Mucosa of descending colon (tissue), 3 donors: ENCODE results near the gene TARM1. TPM values are rescaled to one million over a fixed set of nuclear protein-coding genes. Genes with fewer than 3 reads are reported as not detected.

Source experiments
- ATAC-seq: fragments of 200-7000 bp; cut with Tn5 transposase; one replicate; pipeline ENCODE4 v1.9.1; 2020; ENCODE audit warnings: mild to moderate bottlenecking, moderate library complexity
- DNase-seq, 3 donors: peaks; one replicate each; pipeline ENCODE4 v3.0.0-alpha.2; 2020
- H3K36me3 ChIP-seq: fragments of 200-600 bp; one replicate; pipeline ENCODE4 v1.8.0; 2021; ENCODE audit warnings: low read depth, mild to moderate bottlenecking
- H3K4me1 ChIP-seq: fragments of 200-600 bp; one replicate; pipeline ENCODE4 v1.8.0; 2021; ENCODE audit warnings: low read depth, mild to moderate bottlenecking
- H3K4me3 ChIP-seq: fragments of 200-600 bp; one replicate; pipeline ENCODE4 v1.8.0; 2021; ENCODE audit warnings: mild to moderate bottlenecking
- H3K9me3 ChIP-seq: fragments of 200-600 bp; one replicate; pipeline ENCODE4 v1.8.0; 2021; ENCODE audit warnings: mild to moderate bottlenecking
- intact Hi-C, 2 donors: fragments of 100-400 bp; cut with DNase I in 1 of 2; cut with micrococcal nuclease in 1 of 2; formaldehyde crosslinking; loops; one replicate each; pipeline versions ENCODE4 v1.11.0 to v1.11.1; 2022; cut with DNase I, micrococcal nuclease
- total RNA-seq, 3 donors: library from RNA; stranded (reverse); fragmentation: NEBNext Ultra II Directional in 2 of 3; extraction: Animal tissue kit (Norgen Biotek cat#: 25700) in 2 of 3; gene quantifications; one replicate each; pipeline versions ENCODE4 v1.2.1 to v1.2.4, GENCODE V29; 2021 to 2023
- TF ChIP-seq, protein P1 (sequence below): fragments of 200-600 bp; IDR thresholded peaks from one replicate; pipeline ENCODE4 v1.8.0; 2022; ENCODE audit warnings: antibody characterized with exemption, mild to moderate bottlenecking
- donor health status: DM: no; HTN: no; CAD: no; lungs with moderate emphysema.
- donor health status: DM: no; HTN: no; CAD: no.
- donor health status: DM: no; HTN: yes; CAD: no.

Gene TARM1
- total RNA-seq, 3 donors from 2014 or later, result not detected

DNA sequence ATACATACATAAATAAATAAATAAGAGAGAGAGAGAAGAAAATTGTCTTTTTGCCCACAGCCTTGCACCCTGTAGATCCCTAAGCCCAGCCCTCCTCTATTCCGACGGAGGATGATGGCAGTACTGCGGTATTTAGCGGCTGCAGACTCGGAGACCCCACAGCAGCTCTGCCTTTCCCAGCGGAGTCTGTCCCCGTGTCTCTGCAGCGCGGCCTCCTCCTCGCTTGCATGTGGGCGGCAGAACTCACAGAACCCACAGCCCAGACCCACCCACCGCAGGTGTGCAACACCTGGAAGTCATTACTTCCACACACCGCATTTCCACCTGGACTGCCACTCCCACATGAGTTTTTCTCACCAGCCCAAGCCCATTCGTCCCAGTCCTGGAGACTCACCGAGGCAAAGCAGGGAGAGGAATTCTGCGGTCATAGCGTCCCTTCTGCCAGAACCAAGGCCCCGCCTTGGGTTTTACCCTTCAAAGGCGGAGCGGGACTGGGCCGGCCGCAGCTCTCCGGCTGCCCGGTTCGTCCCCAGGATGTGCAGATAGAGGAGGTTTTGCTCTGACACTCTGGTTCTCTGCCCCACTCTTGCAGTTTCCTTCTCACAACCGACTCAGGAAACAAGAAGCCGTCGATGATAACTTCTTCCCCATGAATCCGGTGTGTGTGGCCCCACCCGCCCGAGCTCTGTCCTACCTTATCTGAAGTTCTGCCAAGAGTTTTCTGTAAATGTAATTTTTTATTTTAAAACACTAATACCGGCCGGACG lies 17.6 kb downstream of the TARM1 start, which contains the start of gene VSTM1:
Gene VSTM1 (minus strand): TSS at position 548 of the 767 bp plus-strand sequence. CDS start 120 bp downstream, at position 428.
- ATAC-seq, result no peak
- intact Hi-C loops, result no loop called here
- no peaks in the 10 kb centered on the region for H3K9me3 ChIP-seq
- H3K36me3 ChIP-seq, result no peaks in the 10 kb centered on the region
- no peak within 1 kb of the TSS for H3K4me3 ChIP-seq
- TF ChIP-seq, protein P1, sequence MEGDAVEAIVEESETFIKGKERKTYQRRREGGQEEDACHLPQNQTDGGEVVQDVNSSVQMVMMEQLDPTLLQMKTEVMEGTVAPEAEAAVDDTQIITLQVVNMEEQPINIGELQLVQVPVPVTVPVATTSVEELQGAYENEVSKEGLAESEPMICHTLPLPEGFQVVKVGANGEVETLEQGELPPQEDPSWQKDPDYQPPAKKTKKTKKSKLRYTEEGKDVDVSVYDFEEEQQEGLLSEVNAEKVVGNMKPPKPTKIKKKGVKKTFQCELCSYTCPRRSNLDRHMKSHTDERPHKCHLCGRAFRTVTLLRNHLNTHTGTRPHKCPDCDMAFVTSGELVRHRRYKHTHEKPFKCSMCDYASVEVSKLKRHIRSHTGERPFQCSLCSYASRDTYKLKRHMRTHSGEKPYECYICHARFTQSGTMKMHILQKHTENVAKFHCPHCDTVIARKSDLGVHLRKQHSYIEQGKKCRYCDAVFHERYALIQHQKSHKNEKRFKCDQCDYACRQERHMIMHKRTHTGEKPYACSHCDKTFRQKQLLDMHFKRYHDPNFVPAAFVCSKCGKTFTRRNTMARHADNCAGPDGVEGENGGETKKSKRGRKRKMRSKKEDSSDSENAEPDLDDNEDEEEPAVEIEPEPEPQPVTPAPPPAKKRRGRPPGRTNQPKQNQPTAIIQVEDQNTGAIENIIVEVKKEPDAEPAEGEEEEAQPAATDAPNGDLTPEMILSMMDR, result no peak
- H3K4me1 ChIP-seq, result no peaks in the 10 kb centered on the region
- no peak for DNase-seq

DNA sequence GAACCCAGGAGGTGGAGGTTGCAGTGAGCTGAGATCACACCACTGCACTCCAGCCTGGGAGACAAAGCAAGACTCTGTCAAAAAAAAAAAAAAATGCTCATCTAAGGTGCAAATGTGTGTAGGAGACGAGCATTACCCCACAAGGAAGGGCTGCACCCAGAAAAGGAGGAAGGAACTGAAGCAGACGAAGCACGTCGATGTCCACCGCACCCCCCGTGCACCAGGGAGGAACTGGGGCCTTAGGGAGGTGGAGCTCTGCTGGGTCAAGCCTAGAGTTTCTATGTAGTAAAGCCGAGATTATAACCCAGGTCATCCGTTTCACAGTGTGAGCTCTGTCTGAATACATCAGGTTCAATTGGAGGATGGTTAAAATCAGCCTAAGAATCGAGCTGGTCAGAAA lies 18.5 kb downstream of the TARM1 start:
- DNase-seq, result peak in 1 of 3 donors; percentile 57
- no peak overlapping the region for H3K4me3 ChIP-seq
- H3K36me3 ChIP-seq, result no peaks in the 10 kb centered on the region
- peak; percentile 27 for ATAC-seq
- intact Hi-C loops, result no loop called here
- H3K4me1 ChIP-seq, result no peaks in the 10 kb centered on the region
- TF ChIP-seq, protein P1, result no peak
- no peaks in the 10 kb centered on the region for H3K9me3 ChIP-seq

DNA sequence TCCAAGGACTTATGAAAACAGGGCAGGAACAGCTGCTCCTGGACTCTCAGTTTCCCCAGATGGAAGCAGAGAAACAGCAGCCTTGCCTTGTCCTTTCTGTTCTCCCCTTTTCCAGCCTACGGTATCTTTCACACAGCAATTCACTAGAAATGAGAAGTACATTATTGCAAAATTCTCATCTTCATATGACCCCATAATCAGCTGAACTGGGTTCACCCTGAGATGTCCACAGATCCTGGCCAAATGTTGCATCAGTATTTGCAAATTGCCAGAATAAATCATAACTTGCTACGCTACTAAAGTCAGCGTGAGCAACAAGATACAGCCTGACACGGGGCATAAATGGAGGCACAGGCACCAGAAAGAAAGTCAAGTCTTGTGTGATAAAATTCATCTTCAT lies 33.5 kb downstream of the TARM1 start:
- ATAC-seq (no peak), DNase-seq (no peak)
- no peaks in the 10 kb centered on the region for H3K4me1 ChIP-seq
- H3K36me3 ChIP-seq, result no peaks in the 10 kb centered on the region
- no peak overlapping the region for H3K4me3 ChIP-seq
- TF ChIP-seq, protein P1, result no peak
- H3K9me3 ChIP-seq, result no peaks in the 10 kb centered on the region
- intact Hi-C loops, result no loop called here

DNA sequence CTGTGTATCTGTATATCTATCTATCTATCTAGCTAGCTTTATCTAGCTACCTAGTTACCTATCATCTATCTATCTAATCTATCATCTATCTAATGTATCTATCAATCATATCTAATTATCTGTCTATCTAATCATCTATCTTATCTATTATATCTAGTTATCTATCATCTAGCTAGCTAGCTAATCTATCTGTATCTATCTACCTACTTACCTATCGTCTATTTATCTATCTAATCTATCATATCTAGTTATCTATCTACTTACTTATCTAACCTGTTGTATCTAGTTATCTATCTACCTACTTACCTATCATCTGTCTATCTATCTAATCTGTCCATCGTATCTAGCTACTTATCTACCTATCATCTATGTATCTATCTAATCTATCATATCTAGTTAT lies 35.4 kb downstream of the TARM1 start:
- no peaks in the 10 kb centered on the region for H3K9me3 ChIP-seq
- ATAC-seq (no peak), DNase-seq (no peak)
- no peaks in the 10 kb centered on the region for H3K36me3 ChIP-seq
- no peak overlapping the region for H3K4me3 ChIP-seq
- intact Hi-C loops, result no loop called here
- TF ChIP-seq, protein P1, result no peak
- no peaks in the 10 kb centered on the region for H3K4me1 ChIP-seq

DNA sequence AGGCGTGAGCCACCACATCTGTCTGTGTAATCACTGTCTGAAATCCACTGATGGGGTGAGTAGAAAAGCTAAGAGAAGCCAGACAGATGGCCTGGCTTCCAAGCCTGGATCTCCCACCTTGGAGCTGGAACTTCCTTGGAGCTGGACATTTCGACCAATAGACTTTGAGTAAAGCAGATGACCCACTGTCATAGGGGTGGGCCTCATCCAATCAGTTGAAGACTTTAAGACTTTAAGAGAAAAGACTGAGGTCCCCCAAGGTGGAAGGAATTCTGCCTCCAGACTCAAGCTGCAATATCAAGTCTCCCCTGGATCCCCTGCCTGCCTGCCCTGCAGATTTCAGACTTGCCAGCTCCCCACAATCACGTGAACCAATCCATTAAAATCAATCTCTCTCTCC lies 38.2 kb downstream of the TARM1 start:
- Histone ChIP-seq H3K36me3 (no peaks in the 10 kb centered on the region), H3K4me1 (no peaks in the 10 kb centered on the region), H3K9me3 (no peaks in the 10 kb centered on the region), H3K4me3 (no peak overlapping the region)
- no peak for ATAC-seq
- no peak for DNase-seq
- intact Hi-C loops, result no loop called here
- TF ChIP-seq, protein P1, result no peak
